GM19025 (cell line): ENCODE measurements around the gene ATXN7.
A peak's percentile ranks its signal among the peaks of the same experiment; 100 is the strongest.

Source experiments
- ATAC-seq: cut with Tn5 transposase; IDR thresholded peaks from one replicate; pipeline ENCODE4 v1.9.1; 2021; ENCODE audit warnings: mild to moderate bottlenecking, low read depth, moderate library complexity; ENCODE audit not compliant: unreplicated experiment

The ATXN7 gene

DNA sequence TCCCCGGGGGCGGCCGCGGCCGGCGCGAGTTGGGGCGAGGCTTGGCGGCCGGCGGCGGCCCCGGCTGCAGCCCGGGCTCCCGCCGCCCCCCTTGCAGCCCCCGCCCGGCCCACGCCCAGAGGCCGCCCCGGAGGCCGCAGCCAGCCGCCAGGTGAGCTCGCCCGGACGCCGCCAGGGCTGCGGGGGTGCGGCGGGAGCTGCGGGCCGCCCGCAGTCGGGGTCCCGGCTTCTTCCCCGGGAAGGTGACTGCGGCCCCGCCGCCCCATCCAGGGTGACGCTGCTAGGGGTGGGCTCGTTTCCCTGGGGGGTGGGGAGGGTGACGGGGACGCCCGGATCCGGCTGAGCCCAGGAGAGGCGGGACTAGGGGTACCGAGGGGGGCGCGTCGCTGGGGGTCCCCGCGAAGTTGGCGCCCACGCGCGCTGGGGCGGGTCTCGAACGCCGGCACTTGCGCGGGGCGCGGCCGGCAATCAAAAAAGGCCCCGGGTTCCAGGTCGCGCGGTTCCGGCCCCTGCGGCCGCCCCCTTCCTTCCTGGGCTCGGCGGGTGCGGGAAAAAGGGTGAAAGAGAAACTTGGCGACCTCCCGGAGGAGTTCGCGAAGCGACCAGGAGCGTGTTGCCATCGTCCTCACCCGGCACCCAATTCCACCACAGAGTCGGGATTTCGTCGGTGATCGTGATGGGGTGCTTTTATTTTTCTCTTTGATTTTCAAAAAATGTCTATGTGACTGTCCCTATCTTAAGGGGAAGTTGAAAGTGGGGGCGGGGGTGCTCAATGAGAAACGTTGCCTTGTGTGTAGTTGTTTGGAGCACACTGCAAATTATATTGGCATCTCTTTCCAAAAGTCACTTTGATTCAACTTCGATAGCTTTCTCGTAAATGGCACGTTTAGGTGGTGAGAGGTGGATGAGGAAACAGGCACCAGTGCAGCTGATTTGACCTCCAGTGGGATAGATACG, 619 bp downstream of the ATXN7 start:
- peak; percentile 51 for ATAC-seq

DNA sequence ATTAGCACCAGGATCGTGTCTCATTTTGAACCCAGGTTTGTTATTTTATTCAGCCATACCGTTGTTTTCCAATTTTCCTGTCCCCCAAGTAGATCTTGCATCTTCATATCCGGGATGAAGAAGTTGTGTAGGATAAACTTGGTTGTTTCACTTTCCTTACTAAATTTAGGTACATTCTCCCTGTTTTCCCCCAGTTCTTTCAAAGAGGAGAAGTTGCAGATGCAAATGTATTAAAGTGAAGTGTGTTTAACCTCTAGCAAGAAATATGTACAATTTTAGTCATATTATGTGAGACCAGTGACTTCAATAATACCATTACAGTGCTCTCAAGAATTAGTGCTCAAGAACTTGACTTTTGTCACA, 1.3 kb downstream of the ATXN7 start:
- no peak for ATAC-seq

DNA sequence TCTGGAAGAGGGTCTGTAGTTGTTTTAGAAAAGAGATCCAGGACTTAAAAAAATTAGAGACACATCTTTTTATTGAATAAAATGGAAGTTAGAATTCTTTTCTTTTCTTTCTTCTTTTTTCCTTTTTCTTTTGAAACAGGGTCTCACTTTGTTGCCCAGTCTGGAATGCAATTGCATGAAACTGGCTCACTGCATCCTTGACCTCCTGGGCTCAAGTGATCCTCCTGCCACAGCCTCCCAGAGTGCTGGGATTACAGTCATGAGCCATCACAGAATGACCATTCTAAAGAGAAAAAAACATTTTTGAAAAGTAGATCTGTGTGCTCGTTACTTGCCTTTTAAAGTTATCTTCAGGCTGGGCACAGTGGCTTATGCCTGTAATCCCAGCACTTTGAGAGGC, 3.6 kb downstream of the ATXN7 start:
- no peak for ATAC-seq

DNA sequence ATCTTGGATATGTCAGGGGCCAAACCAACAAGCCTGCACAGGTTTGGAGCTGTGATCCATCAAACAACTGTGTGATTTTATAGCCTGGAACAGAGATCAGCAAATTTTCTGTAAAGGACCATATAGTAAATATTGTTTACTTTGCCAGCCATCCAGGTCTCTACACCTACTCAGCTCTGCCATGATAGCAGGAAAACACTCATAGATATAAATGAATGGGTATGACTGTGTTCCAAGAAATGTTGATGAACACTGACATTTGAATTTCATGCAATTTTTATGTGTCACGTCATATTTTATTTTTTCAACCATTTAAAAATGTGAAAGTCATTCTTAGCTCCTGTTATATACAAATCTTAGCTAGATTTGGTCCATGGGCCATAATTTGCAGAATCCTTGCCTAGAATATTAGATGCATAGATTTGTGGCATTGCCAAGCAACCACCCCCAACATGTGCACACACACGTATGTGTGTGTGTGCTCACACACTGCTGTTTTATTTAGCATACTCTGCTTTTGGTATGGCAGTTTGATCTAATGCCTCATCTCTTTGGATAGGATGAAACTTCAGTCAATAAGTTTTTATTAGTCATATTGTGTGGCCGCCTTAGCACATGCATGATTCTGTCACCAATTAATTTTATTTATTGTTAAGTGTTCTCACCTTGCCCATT, 6.4 kb downstream of the ATXN7 start:
- ATAC-seq = no peak

DNA sequence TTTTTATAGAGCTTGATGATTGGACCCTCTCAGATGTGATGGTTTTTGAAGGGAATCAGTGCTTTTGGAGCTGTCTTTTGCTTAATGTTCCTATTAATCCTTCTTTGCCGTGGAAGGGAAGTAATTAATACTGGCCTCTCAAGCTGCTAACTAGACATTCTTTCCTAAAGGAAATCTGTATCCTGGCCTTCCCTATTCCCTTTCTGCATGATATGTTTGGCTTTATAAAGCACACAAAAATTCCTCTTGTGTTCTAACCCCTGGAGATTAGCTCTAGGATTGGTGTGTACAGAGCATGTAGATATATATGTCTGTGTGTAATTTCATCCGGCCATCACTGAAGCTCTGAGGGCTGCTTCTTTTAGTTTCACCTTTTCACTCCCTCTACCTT, 6.9 kb downstream of the ATXN7 start:
- ATAC-seq = no peak

DNA sequence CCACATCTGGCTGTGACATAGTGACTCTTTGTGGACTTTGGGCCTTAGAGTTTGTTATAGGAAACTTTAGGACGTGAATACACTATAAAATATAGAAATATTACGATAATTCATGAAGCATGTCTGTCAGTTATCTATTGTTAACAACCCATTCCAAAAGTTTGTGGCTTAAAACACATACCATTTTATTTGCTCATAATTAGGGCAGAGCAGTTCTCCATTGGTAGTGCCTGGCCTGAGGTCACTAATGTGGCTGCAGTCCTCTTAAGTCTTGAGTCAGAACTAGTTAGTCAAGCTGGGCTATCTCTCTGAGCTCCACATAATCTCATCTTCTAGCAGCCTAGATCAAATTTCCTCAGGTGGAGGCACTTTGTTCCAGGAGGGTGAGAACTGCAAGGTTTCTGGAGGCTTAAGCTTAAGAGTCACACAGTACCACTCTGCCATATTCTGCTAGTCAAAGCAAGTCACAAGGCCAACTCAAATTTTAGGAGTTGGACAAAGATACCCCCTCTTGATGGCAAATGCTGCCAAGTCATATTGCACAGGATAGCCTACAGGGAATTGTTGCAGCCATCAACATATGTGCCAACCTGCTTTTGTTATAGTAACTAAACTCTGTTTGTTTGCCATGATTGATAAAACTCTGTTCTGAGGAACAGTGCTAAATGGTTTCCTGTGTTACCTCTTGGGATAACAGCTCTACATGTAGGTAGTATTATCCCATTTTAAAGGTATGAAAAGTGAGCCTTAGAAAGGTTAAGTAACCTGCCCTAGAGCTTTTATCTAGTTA, 8.7 kb downstream of the ATXN7 start:
- ATAC-seq = no peak

DNA sequence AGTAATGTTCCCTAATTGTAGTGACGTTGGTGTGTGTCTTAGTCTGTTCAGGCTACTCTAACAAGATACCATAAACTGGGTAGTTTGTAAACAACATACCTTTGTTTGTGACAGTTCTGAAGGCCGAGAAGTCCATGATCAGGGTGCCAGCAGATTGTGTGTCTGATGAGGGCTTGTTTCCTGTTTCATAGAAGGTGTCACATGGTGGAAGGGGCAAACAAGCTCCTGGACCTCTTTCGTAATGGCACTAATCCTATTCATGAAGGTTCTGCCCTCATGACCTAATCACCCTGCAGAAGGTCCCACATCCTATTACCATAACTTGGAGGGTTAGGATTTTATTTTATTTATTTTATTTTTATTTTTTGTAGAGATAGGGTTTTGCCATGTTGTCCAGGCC, 11.1 kb downstream of the ATXN7 start:
- no peak for ATAC-seq

DNA sequence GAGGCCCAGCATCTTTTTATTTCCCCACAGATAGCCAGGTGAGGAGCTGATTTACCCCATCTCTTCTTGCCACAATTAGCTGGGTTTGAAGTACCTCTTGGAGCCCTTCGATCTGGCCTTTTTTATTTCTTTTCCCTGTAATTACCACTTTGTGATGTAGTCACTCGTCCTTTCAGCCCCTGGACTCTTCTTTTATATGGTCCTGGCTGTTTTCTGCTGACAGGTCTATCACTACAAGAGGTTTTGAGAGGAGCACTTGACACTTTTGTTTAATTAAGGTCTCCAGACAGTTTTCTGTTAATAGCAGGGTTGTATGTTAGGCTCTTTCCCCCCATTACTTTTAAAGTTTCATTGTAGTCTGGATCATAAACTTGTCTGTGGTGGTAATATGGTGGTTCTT, 11.8 kb downstream of the ATXN7 start:
- no peak for ATAC-seq

DNA sequence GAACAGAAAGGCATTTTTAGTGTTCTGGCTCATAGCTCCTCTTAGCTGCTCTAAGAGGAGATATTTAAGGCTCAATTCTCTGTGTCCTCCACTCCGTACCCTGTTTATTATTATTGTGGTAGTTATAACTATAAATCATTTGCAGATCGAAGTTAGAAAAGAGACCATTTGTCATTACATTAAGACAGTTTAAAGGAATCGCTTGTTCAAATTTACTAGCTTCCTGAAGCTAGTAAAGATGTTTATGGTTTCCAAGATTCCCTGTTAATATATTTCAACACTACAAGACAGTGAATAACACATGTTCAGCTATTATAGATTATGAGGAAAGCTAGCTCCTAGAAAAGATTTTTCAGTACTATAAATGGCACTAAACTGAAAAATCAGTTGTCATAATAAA, 12.6 kb downstream of the ATXN7 start:
- no peak for ATAC-seq

DNA sequence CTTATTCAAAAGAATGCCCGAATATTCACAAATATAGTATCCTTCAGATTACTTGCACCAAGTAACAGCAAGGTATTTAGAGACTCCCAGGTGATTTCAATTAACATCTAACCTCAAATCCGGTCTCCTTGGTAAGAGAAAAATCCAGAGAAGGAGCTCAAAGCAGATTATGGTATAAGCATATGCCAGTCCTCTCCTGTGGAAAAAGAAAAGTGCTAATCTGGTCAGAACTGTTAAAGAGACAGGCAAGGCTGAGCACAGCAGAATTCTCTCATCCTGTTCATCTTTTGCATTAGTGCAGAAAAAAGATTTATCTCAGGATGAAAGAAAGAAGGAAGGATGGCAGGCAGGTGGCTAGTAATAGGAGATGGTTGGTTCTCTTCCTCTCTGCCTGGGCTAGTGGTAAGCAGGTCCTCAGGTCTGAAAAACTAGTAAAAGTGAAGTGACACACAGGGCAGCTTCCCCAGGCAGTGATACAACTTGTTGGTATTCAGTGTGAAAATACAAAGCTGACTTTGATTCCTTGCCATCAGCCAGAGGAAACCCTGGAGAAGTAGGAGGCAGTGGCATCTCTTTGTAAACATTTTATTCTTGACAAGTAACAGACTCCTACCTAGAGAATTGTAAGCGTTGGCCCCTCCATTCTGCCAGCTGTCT, 14.2 kb downstream of the ATXN7 start:
- ATAC-seq = no peak

DNA sequence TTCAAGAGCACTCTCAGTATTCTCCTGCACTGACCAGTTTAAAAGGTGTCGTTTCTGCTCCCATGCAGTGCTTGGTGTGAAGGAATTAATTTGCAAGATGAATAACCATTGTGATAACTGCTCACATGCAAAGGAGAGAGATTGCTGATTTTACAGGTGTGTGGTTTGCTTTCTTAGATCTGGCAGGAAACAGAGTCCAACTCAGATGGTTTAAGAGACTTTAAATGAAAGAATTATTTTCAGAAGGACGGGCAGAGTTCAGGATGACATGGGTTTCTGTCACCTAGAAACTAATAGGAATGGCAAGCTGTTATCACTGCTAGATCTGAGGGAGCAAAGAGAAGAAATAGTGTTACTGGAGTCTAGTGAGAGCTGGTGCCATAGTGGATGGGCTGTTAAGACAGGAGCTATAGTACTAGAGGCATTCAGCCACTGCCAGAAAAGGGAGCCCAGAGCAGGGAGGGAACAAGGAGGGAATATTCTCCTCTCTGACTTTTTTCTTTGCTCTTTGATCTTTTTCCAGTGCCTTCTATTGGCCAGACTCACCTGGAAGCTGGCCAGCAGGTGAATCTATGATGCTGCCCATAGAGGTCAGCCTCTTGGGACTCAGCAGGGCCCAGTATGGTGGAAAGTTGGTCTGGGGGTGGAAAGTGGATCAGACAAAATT, 14.9 kb downstream of the ATXN7 start:
- no peak for ATAC-seq

DNA sequence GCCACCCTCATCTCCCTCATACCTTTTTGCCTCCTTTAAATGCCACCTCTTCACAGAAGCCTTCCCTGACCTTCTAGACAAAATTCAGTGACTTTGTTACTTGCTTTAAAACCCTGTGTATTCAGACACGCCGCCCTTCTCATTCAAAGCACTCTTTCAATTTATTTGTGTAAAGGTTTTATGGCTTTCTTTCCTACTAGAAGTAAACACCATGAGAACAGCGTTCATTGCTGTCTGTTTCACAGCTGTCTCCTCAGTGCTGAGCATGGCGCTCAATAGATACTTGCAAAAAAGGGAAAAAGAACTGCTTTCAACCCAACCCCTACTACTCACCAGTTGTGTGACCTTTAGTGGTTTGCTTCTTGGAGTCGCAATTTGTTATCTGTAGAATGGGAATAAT, 17.0 kb downstream of the ATXN7 start:
- ATAC-seq = no peak

DNA sequence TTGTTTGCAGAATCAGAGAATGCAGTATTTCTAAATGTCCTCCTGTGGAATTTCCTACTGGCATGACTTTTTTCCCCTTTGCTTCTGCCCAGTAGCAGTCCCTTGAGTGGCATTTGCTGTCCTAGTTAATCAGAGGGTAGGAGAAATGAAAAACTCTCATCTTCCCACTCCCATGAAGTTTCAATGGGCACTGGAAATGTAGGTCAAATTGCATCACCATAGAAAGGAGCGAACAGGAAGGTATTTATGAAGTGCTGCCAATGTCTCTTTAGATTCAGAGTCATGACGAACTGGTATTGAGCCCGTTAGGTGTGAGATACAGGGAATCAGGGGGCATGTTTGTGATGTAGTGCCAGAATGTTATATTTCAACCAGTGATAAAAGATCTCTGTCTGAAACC, 23.2 kb downstream of the ATXN7 start:
- ATAC-seq = no peak

DNA sequence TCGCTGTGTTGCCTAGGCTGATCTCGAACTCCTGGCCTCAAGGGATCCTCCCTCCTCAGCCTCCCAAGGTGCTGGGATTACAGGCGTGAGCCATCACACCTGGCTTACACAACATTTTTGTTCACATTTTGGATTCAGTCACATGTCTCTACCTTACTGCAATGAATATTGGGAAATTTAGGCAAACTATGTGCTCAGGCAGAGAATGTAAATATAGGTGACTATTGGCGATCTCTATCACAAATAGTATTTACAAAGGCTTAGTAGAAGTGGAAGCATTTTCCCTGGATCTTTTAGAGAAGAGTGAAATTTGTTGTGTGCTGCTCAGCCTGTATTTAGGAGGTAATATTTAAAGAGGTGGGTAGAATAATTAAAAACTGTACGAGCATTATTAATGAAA, 27.9 kb downstream of the ATXN7 start:
- no peak for ATAC-seq

DNA sequence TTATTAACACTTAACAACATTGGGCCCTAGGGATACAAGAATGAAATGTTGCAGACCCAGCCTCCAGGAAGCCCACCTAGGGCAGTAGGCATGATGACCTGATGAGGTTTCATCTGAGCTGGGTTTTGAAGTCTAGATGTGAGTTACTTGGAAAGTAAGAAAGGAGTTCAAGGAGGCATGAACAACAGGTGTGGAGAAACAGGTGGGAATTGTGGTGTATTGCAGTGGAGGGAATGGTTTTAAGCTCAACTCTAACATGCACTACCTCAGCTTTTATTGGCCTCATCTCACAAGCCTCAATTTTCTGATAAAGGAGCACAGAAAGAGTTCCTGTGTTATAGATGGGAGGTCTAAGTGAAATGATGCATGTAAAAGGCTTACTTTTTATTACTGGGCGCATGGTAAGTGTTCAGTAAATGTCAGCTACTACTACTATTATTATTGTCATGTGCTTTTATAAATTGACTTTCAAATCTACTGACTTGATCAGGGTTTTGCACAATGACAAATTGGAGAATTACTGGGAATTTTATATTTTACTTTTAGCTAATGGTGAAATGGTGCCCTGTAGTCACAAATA, 29.2 kb downstream of the ATXN7 start:
- no peak for ATAC-seq

DNA sequence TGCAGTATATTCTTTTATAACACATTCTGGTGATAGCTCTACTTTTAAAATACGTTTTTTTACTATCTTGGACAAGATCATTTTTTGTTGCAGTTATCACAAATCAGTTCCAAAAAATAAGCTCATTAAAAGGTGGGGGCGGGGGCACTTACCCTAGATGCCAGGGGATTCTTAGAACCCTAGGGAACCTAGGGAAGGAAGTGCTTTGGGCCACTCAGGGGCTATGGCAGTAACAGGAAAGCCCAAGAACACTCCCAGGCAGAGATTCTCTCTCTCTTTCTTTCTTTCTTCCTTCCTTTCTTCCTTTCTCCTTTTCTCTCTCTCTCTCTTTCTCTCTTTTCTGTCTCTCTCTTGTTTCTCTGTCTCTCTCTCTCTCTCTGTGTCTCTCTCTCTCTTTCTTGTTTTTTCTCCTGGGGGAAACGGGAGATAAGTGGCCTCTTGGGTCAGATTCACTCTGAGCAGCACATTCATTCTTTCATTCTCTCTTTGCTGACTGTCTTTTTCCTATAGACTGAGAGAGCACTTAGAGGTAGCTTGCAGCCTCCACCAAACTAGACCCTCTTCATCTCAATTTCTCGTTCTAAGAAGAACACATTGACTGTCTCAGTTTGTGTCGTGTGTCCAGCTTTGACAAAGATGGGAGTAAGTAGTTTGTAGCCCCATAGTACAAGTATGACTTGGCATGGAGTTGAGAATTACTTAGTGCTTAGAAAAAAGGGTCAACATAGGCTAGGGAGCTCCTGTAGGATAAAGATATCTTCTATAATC, 31.9 kb downstream of the ATXN7 start:
- no peak for ATAC-seq

DNA sequence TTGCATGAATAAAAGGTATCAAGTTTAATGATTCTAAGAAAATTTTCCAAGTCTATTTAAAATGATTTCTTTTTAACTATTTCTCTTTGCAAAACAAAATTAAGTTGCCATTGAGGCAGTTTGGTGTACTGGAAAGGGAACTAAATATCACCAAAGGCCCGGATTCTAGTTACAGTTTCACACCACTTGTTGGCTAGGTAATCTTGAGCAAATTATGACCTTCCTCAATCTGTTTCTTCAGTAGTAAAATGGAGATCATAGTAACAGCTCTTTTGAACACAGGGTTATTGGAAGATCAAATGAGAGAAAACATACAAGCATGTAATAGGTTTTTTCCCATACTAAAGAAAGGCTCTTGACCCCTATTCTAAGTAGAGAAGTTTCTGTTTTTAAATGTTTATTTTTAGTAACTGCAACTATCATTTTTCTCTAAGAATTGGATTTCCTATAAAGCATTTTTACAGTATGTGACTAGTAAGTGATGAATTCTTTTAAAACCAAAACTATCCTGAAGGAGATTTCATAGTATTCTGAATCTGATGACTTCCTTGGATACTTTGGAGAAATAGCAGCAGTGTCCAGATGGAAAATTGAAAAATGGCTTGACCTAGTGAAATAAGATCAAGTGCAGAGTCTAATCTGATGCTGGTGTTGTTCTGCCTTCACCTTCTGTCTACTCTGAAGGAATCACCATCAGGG, 32.8 kb downstream of the ATXN7 start:
- ATAC-seq = peak; percentile 59

DNA sequence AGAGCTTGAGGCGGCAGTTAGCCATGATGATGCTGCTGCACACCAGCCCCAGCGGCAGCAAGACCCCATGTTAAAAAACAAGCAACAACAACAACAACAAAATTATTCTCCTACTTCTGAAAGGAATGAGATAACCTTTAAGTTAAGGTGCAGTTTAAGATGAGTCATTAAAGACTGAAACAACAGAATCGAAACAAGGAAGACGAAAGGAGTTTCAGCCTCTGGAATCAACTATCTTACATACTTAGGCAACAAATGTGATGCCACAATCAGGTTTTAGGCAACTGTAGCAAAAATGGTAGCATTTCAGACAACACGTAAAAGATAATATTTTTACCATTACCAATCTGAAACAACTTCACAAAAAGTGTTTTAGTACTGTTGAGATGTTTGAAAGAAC, 36.3 kb downstream of the ATXN7 start:
- ATAC-seq = no peak

DNA sequence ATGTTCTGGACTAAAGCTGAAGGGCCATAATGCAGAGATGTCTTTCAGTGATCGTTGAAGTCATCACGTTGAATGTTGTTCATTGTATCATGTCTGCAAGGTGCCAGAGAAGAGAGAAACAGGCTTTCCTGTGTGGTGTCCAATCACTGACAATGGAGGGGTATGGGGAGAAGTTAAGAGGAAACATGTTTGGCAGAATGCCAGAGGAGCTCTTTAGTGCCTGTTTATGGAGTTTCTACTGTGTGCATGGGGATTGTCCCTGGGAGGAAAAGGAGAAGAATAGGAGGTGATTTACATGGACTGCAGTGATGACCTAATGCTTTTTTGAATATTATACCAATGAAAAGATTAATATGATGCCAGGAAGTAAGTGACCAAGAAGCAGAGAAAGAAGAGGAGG, 36.8 kb downstream of the ATXN7 start:
- no peak for ATAC-seq
